Testis (tissue), 2 donors: ENCODE results near the gene RNF227.

Source experiments
- CTCF ChIP-seq, 3 experiments: fragments of 450-650 bp in 2 of 3; fragments of 200-600 bp in 1 of 3; sonication (generic) in 1 of 3; IDR thresholded peaks; one replicate each; pipeline ENCODE4 v1.5.1; 2016 to 2019; ENCODE audit warnings: antibody characterized with exemption in 3 of 3, mild to moderate bottlenecking in 2 of 3, moderate library complexity in 1 of 3
- POLR2A ChIP-seq: fragments of 450-650 bp; IDR thresholded peaks from one replicate; pipeline ENCODE4 v1.6.1; 2017; ENCODE audit warnings: antibody characterized with exemption, mild to moderate bottlenecking, moderate library complexity

- TF ChIP-seq CTCF (IDR thresholded peaks at IDR 0.05), result no peak
- no peak for TF ChIP-seq POLR2A
Observed at GRCh38 chr17:7950578-7950977, 34.5 kb upstream of the RNF227 start.
